H1 (cell line): ENCODE data around the gene UGT3A1. TPM values are rescaled to one million over a fixed set of nuclear protein-coding genes. Genes with fewer than 3 reads are reported as not detected.

Experiments
- CTCF ChIA-PET: fragments of 300-600 bp; sonication (Branson Sonifier 250); formaldehyde crosslinking; loops from one replicate; lab custom pipeline; 2021; ENCODE audit not compliant: partially characterized antibody; lab: Charles Lee
- POLR2A ChIA-PET: fragments of 300-600 bp; sonication (Branson Sonifier 250); formaldehyde crosslinking; loops from one replicate; lab custom pipeline; 2021; ENCODE audit warnings: inconsistent platforms; ENCODE audit not compliant: partially characterized antibody; lab: Charles Lee
- DNase-seq, 2 experiments: peaks; one replicate each; pipeline versions ENCODE4 v3.0.0 to v3.0.0-alpha.2; 2010 to 2022; ENCODE audit warnings: low spot score in 2 of 2, low read depth in 1 of 2, mixed read lengths in 1 of 2
- FAIRE-seq: peaks from 2 replicates; lab custom pipeline; 2011; peaks lifted over from hg19 to GRCh38; lab: Jason Lieb, UNC
- H2AFZ ChIP-seq: 2 replicates; pipeline ENCODE4 v1.8.1; 2012; ENCODE audit warnings: low read length, inconsistent platforms
- H2AK5ac ChIP-seq: 2 replicates; pipeline ENCODE4 v1.6.1; 2013; ENCODE audit warnings: low read depth, low read length
- H2BK120ac ChIP-seq: replicated peaks from 2 replicates; pipeline ENCODE3; 2013; ENCODE audit warnings: low read depth, low read length, inconsistent platforms
- H2BK12ac ChIP-seq: 2 replicates; pipeline ENCODE4 v1.6.1; 2013; ENCODE audit warnings: low read depth, low read length
- H2BK15ac ChIP-seq: 2 replicates; pipeline ENCODE4 v1.6.1; 2013; ENCODE audit warnings: low read length
- H2BK20ac ChIP-seq: 2 replicates; pipeline ENCODE4 v1.6.1; 2013; ENCODE audit warnings: low read length
- H2BK5ac ChIP-seq: 2 replicates; pipeline ENCODE4 v1.6.1; 2013; ENCODE audit warnings: low read depth, low read length
- H3K14ac ChIP-seq: 2 replicates; pipeline ENCODE4 v1.6.1; 2013; ENCODE audit warnings: inconsistent platforms; ENCODE audit not compliant: insufficient read length
- H3K18ac ChIP-seq: 2 replicates; pipeline ENCODE4 v1.6.1; 2013; ENCODE audit warnings: low read length; ENCODE audit errors: extremely low read depth
- H3K23ac ChIP-seq: 2 replicates; pipeline ENCODE4 v1.6.1; 2013; ENCODE audit warnings: inconsistent platforms; ENCODE audit not compliant: insufficient read length
- H3K23me2 ChIP-seq: 2 replicates; pipeline ENCODE4 v1.6.1; 2013; ENCODE audit warnings: low read depth, low read length
- H3K27ac ChIP-seq: 2 replicates; pipeline ENCODE4 v1.6.1; 2011; ENCODE audit warnings: low read depth, low read length, inconsistent platforms
- H3K27me3 ChIP-seq, 4 experiments: replicated peaks in 1 of 4; 1 replicate in 1 of 4; 2 replicates in 3 of 4; pipeline versions ENCODE4 v1.6.1 to v1.8.1; 2011 to 2013; ENCODE audit warnings: low read length in 3 of 4, mild to moderate bottlenecking in 3 of 4, inconsistent platforms in 2 of 4, mixed read lengths in 2 of 4, moderate library complexity in 1 of 4; ENCODE audit not compliant: control insufficient read depth in 3 of 4, insufficient read depth in 3 of 4; ENCODE audit errors: extremely low read depth in 1 of 4
- H3K36me3 ChIP-seq, 4 experiments: 2 replicates each; pipeline versions ENCODE4 v1.6.1 to v1.8.1; 2011 to 2013; ENCODE audit warnings: mild to moderate bottlenecking in 4 of 4, low read length in 3 of 4, moderate library complexity in 2 of 4, control low read depth in 1 of 4, inconsistent platforms in 1 of 4; ENCODE audit not compliant: insufficient read depth in 4 of 4, control insufficient read depth in 2 of 4
- H3K4ac ChIP-seq: replicated peaks from 2 replicates; pipeline ENCODE3; 2013; ENCODE audit warnings: low read length, low read depth, mixed read lengths, inconsistent platforms; ENCODE audit not compliant: insufficient read length
- H3K4me1 ChIP-seq, 4 experiments: replicated peaks in 1 of 4; 1 replicate in 1 of 4; 2 replicates in 3 of 4; pipeline versions ENCODE4 v1.6.1 to v1.8.1; 2011 to 2013; ENCODE audit warnings: low read length in 3 of 4, inconsistent platforms in 2 of 4, mixed read lengths in 1 of 4; ENCODE audit not compliant: insufficient read depth in 4 of 4, control insufficient read depth in 3 of 4
- H3K4me2 ChIP-seq, 2 experiments: 2 replicates each; pipeline versions ENCODE4 v1.6.1 to v1.8.1; 2011 to 2013; ENCODE audit warnings: low read depth in 2 of 2, low read length in 2 of 2, control low read depth in 1 of 2, inconsistent platforms in 1 of 2, mild to moderate bottlenecking in 1 of 2; ENCODE audit not compliant: insufficient read depth in 1 of 2
- H3K4me3 ChIP-seq, 4 experiments: fragments of 200-600, 300-600 bp in 1 of 4; sonication (generic), shearing (Covaris generic), sonication (Bioruptor Twin) in 1 of 4; 2 replicates each; pipeline versions ENCODE4 v1.5.1 to v1.8.1; 2011 to 2016; ENCODE audit warnings: low read length in 4 of 4, low read depth in 3 of 4, control low read depth in 2 of 4, inconsistent platforms in 2 of 4, mild to moderate bottlenecking in 2 of 4, mixed read lengths in 1 of 4, moderate library complexity in 1 of 4; ENCODE audit not compliant: insufficient read depth in 2 of 4; ENCODE audit errors: extremely low read depth in 1 of 4
- H3K56ac ChIP-seq: replicated peaks from 2 replicates; pipeline ENCODE3; 2013; ENCODE audit warnings: low read depth, mild to moderate bottlenecking, mixed read lengths, low read length, inconsistent platforms; ENCODE audit not compliant: insufficient read length
- H3K79me1 ChIP-seq: 2 replicates; pipeline ENCODE4 v1.6.1; 2013; ENCODE audit warnings: low read depth, low read length, control low read depth
- H3K79me2 ChIP-seq, 2 experiments: 2 replicates each; pipeline versions ENCODE4 v1.6.1 to v1.8.1; 2012 to 2013; ENCODE audit warnings: low read length in 2 of 2, mild to moderate bottlenecking in 2 of 2, inconsistent platforms in 1 of 2; ENCODE audit not compliant: insufficient read depth in 2 of 2, control insufficient read depth in 1 of 2
- H3K9ac ChIP-seq, 4 experiments: replicated peaks in 1 of 4; 1 replicate in 1 of 4; 2 replicates in 3 of 4; pipeline versions ENCODE4 v1.6.1 to v1.8.1; 2011 to 2013; ENCODE audit warnings: low read depth in 3 of 4, low read length in 3 of 4, control low read depth in 2 of 4, mild to moderate bottlenecking in 2 of 4, moderate library complexity in 2 of 4, inconsistent platforms in 1 of 4; ENCODE audit errors: extremely low read depth in 1 of 4
- H3K9me3 ChIP-seq, 2 experiments: 2 replicates each; pipeline versions ENCODE4 v1.6.1 to v1.8.1; 2012 to 2013; ENCODE audit warnings: mild to moderate bottlenecking in 2 of 2, moderate library complexity in 2 of 2, control low read depth in 1 of 2, inconsistent platforms in 1 of 2, low read depth in 1 of 2, low read length in 1 of 2, mixed read lengths in 1 of 2; ENCODE audit not compliant: insufficient read depth in 2 of 2
- H4K20me1 ChIP-seq, 2 experiments: replicated peaks in 1 of 2; 2 replicates each; pipeline versions ENCODE3 to v1.8.1; 2011 to 2013; ENCODE audit warnings: inconsistent platforms in 2 of 2, low read length in 2 of 2, mild to moderate bottlenecking in 1 of 2; ENCODE audit not compliant: insufficient read depth in 2 of 2, control insufficient read depth in 1 of 2
- H4K5ac ChIP-seq: 2 replicates; pipeline ENCODE4 v1.6.1; 2013; ENCODE audit warnings: low read length, low read depth, mixed read lengths, inconsistent platforms; ENCODE audit not compliant: insufficient read length
- H4K8ac ChIP-seq: 2 replicates; pipeline ENCODE4 v1.8.0; 2013; ENCODE audit warnings: mild to moderate bottlenecking, moderate library complexity, low read length, inconsistent platforms; ENCODE audit not compliant: insufficient read depth; ENCODE audit errors: extremely low read depth
- H4K91ac ChIP-seq: replicated peaks from 2 replicates; pipeline ENCODE3; 2013; ENCODE audit warnings: low read length, mixed read lengths, inconsistent platforms; ENCODE audit not compliant: insufficient read length
- PHF8 ChIP-seq: fragments of 200-600 bp; sonication (generic); conservative IDR thresholded peaks from 2 replicates; pipeline ENCODE4 v1.7.1; 2012; ENCODE audit warnings: low read depth, mild to moderate bottlenecking, inconsistent platforms, low read length, moderate library complexity
- whole genome bisulfite sequencing, 2 experiments: shearing (Covaris generic) in 1 of 2; methylation state at CpG; one replicate each; pipeline versions ENCODE4 v1.1.6 to v1.1.7; 2013 to 2015; ENCODE audit warnings: low lambda C conversion rate in 2 of 2, mixed read lengths in 2 of 2, inconsistent platforms in 1 of 2, low coverage in 1 of 2, missing lambda C conversion rate in 1 of 2; ENCODE audit not compliant: insufficient replicate concordance in 2 of 2, insufficient coverage in 1 of 2, insufficient read length in 1 of 2; ENCODE audit errors: extremely low coverage in 1 of 2, missing lambda C conversion rate in 1 of 2; 5-methylcytosine and 5-hydroxymethylcytosine counted together
- polyA plus RNA-seq, 7 experiments: library from polyadenylated mRNA; depleted of rRNA in 3 of 7; stranded (reverse) in 5 of 7; unstranded in 2 of 7; fragments of >200 nt in 5 of 7; fragments of 200-250 nt in 2 of 7; gene quantifications; 1 replicate in 5 of 7; 2 replicates in 1 of 7; 4 replicates in 1 of 7; pipeline versions ENCODE4 v1.2.1 to v1.2.3, GENCODE V29; 2011 to 2013; ENCODE audit warnings: missing spikeins in 2 of 7, mixed read lengths in 2 of 7
- total RNA-seq: library from RNA; stranded (reverse); fragmentation: NEBNext Ultra II Directional; extraction: Animal tissue kit (Norgen Biotek cat#: 25700); gene quantifications from 2 replicates; pipeline ENCODE4 v1.2.1, GENCODE V29; 2021

Gene UGT3A1
- total and polyA plus RNA-seq, 2 of the 8 experiments (the other 6 are each of a cell fraction or from before 2014, with no cell fraction given), result 2.4 to 3.4 TPM

GRCh38 chr5:35902046-35902672 is 89.0 kb downstream of the UGT3A1 start:
- H3K27me3 ChIP-seq, result peaks cover 0 to 1% (median 0%) of the 10 kb centered on the region in 4 experiments; a peak in 1 of 7 replicates
- H3K23ac ChIP-seq, result no peak overlapping the region
- no peaks in the 10 kb centered on the region for H3K9me3 ChIP-seq
- no peak overlapping the region for H3K14ac ChIP-seq
- H3K4ac ChIP-seq, result no peak overlapping the region
- H3K9ac ChIP-seq, result no peak overlapping the region
- no peak overlapping the region for H4K8ac ChIP-seq
- H2BK120ac ChIP-seq, result no peak overlapping the region
- H3K36me3 ChIP-seq, result no peaks in the 10 kb centered on the region
- no peak overlapping the region for H3K4me3 ChIP-seq
- H2BK5ac ChIP-seq, result no peak overlapping the region
- FAIRE-seq, result no peak
- H3K18ac ChIP-seq, result no peak overlapping the region
- H2AFZ ChIP-seq, result no peak overlapping the region
- no peaks in the 10 kb centered on the region for H3K79me2 ChIP-seq
- H4K5ac ChIP-seq, result no peak overlapping the region
- no peak overlapping the region for H2BK20ac ChIP-seq
- H2BK12ac ChIP-seq, result no peak overlapping the region
- no peak overlapping the region for H2AK5ac ChIP-seq
- H3K23me2 ChIP-seq, result no peaks in the 10 kb centered on the region
- no peak overlapping the region for H3K27ac ChIP-seq
- no peak for DNase-seq
- no peaks in the 10 kb centered on the region for H4K20me1 ChIP-seq
- H3K56ac ChIP-seq, result no peak overlapping the region
- no peak for TF ChIP-seq PHF8
- TF ChIP-seq, all 59 proteins: peak for 0
- Histone ChIP-seq H4K91ac (no peak overlapping the region), H3K4me1 (no peaks in the 10 kb centered on the region; a peak in 1 of 7 replicates), H3K4me2 (no peak overlapping the region), H2BK15ac (no peak overlapping the region), H3K79me1 (no peaks in the 10 kb centered on the region)
- ChIA-PET CTCF (interaction anchor here (1.1 to 2.3 kb wide), 2 partner anchors 23 to 24 kb away, joined by 3 to 7 read pairs; no protein-coding TSS in a partner anchor), POLR2A (no interaction called here)
- 89% methylated on average over 2 of the region's 2 CpGs; no CpG with 5 or more reads in 1 of the 2 experiments for WGBS, 2 experiments

Other genes starting within 250 kb of the UGT3A1 start
- gene IL7R, start 134.5 kb downstream of the UGT3A1 start, total RNA-seq, result 0.25 TPM in 1 of 2 replicates, not detected in the other
- gene IL7R, start 134.5 kb downstream of the UGT3A1 start, polyA plus RNA-seq (2011; rRNA removed), result not detected in 2 replicates
- gene CAPSL, start 52.8 kb downstream of the UGT3A1 start, total RNA-seq, result not detected in 2 replicates
- not detected in 2 replicates for gene CAPSL, start 52.8 kb downstream of the UGT3A1 start, polyA plus RNA-seq (2011; rRNA removed)
- 19.4 and 20.4 TPM in 2 replicates for gene UGT3A2, start 75.5 kb upstream of the UGT3A1 start, total RNA-seq
- gene UGT3A2, start 75.5 kb upstream of the UGT3A1 start, polyA plus RNA-seq (2011; rRNA removed), result 20.6 and 28.8 TPM in 2 replicates
- gene LMBRD2, start 160.5 kb upstream of the UGT3A1 start, total RNA-seq, result 3.9 and 4.1 TPM in 2 replicates
- gene LMBRD2, start 160.5 kb upstream of the UGT3A1 start, polyA plus RNA-seq (2011; rRNA removed), result 0.89 and 1.1 TPM in 2 replicates
- 104 TPM in 2 replicates for gene SKP2, start 160.7 kb upstream of the UGT3A1 start, total RNA-seq
- 44.3 and 49.9 TPM in 2 replicates for gene SKP2, start 160.7 kb upstream of the UGT3A1 start, polyA plus RNA-seq (2011; rRNA removed)